ENCODE results near the gene XCR1. TPM values are rescaled to one million over a fixed set of nuclear protein-coding genes. Genes with fewer than 3 reads are reported as not detected.

Gene XCR1
- total and polyA plus RNA-seq, 9 of the 15 experiments (the other 6 are each of a cell fraction or from before 2014, with no cell fraction given) = not detected

DNA sequence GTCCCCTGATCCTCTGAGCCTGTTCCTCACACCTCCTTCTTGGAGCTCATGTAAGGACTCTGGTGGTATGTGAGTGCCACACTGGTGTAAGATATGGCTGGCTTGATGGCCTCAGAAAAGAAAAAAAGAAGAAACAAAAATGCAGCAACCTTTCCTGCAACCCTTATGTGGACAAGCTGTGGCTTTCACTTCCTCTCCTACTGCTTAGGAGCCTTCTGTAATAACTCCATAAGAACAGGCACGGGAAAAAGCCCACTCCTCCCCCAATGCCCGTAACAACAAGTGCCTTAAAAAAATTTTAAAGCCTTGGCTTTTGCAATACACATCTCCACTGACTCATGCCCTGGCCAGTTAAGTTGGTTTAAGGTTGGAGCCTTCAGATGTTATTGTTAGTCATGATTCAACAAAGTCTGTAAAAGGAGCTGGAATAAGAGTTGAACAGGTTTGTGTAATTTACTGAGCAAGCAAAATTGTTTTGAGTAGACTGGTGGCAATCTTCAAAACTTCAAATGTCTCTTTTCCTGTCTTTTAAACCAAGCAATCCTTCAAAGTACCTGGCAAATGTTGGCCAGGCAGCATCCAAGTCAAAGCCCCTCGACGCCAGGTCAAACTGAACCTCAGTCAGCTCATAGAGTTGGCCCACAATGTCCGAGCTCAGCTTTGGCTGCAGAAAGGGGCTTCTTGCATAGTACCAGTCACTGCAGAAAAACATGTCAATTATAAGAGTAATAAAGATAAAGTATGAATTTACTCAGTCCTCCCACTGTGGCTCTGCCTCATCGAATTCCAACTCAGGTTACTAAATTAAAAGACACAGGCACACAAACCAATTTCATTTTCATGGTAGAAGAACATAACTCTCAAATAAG, 54.5 kb downstream of the XCR1 start:
- Histone ChIP-seq H3K9ac (ENCODE audit: insufficient read depth in 1 of 2, low read depth in 2 of 2, low read length in 2 of 2) (no peak overlapping the region), H3K9me3 (replicated peaks; ENCODE audit: control insufficient read depth, insufficient read depth, low read depth, low read length) (no peaks in the 10 kb centered on the region), H3K27me3 (ENCODE audit: control insufficient read depth in 2 of 2, insufficient read depth in 2 of 2, low read length in 2 of 2) (no peaks in the 10 kb centered on the region), H3K4me3 (no peak overlapping the region), H3K4me2 (ENCODE audit: insufficient read depth, low read length) (no peak overlapping the region), H4K20me1 (replicated peaks; ENCODE audit: control insufficient read depth, insufficient read depth, low read length) (no peaks in the 10 kb centered on the region), H3K36me3 (ENCODE audit: control insufficient read depth, insufficient read depth, low read length) (peaks cover 94% of the 10 kb centered on the region), H3K79me2 (ENCODE audit: control insufficient read depth, insufficient read depth, low read length) (no peaks in the 10 kb centered on the region), H3K9me1 (ENCODE audit: control insufficient read depth, insufficient read depth, low read length) (no peaks in the 10 kb centered on the region), H2AFZ (ENCODE audit: low read depth, low read length) (no peak overlapping the region), H3K4me1 (replicated peaks in 1 of 2; ENCODE audit: control insufficient read depth in 2 of 2, insufficient read depth in 2 of 2, low read length in 2 of 2) (no peaks in the 10 kb centered on the region), H3K27ac (ENCODE audit: extremely low read depth, low read depth, low read length) (no peak overlapping the region)
- BruUV-seq (replicated peaks) = no TSS peak
- in situ Hi-C loops (cut with MboI) = no loop called here
- POLR2A ChIA-PET = interaction anchor here (0.9 to 2.1 kb wide), 6 partner anchors 7 to 28 kb away, joined by 3 to 7 read pairs (median 4); no protein-coding TSS in a partner anchor
- DNase-seq (ENCODE audit: extremely low read depth in 1 of 4, low spot score in 3 of 4) (no peak), FAIRE-seq (no peak), ATAC-seq (no peak)
- WGBS (ENCODE audit: insufficient coverage, low coverage, missing lambda C conversion rate) = 79% methylated on average over 6 of the region's 6 CpGs
- TF ChIP-seq ZNF316 (IDR thresholded peaks at IDR 0.05) = 0 out of 2 replicates have a peak, but pooled peaks have one; percentile 45
- TF ChIP-seq C11orf30 (IDR thresholded peaks at IDR 0.05; ENCODE audit: low read depth) = 0 out of 2 replicates have a peak, but pooled peaks have one; percentile 20
- TF ChIP-seq, protein P1, sequence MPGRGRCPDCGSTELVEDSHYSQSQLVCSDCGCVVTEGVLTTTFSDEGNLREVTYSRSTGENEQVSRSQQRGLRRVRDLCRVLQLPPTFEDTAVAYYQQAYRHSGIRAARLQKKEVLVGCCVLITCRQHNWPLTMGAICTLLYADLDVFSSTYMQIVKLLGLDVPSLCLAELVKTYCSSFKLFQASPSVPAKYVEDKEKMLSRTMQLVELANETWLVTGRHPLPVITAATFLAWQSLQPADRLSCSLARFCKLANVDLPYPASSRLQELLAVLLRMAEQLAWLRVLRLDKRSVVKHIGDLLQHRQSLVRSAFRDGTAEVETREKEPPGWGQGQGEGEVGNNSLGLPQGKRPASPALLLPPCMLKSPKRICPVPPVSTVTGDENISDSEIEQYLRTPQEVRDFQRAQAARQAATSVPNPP (IDR thresholded peaks at IDR 0.05; ENCODE audit: borderline replicate concordance, insufficient read depth, insufficient read length) = no peak
- CTCF ChIA-PET (ENCODE audit: low intra/inter-chr PET ratio) = interaction anchor here (0.6 kb wide), 1 partner anchor 1563 kb away, joined by 3 read pairs; no protein-coding TSS in a partner anchor
- intact Hi-C loops (cut with micrococcal nuclease) = no loop called here

All from K562 (cell line).